ENCODE results near the gene LRRC4B.

The LRRC4B gene

DNA sequence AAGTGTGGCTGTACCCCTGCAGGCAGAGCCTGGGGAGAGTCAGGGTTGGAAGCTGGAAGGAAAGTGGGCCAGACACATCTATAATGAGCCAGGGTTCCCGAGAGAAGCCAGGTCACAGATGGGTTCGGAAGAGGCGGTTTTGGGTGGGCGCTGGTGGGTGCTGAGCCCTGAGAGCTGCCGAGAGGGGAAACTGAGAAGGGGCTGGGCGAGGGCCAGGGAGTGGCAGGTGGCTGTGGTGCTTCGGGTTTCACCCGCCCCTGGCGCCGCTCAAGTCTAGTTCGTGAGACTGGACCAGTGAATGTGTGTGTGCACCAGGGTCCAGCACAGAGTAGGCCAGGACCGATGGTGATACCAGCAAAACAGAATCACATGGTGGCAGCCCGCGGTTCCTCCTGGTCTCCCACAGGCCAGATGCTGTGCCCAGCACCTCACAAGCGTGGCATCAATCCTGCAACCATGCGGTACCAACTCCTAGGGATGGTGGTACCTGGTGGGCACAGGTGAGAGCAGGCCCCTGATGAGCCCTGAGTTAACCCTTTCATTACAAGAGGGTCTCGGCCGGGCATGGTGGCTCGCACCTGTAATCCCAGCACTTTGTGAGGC is 1.8 kb upstream of the LRRC4B start:
- FAIRE-seq: no peak

DNA sequence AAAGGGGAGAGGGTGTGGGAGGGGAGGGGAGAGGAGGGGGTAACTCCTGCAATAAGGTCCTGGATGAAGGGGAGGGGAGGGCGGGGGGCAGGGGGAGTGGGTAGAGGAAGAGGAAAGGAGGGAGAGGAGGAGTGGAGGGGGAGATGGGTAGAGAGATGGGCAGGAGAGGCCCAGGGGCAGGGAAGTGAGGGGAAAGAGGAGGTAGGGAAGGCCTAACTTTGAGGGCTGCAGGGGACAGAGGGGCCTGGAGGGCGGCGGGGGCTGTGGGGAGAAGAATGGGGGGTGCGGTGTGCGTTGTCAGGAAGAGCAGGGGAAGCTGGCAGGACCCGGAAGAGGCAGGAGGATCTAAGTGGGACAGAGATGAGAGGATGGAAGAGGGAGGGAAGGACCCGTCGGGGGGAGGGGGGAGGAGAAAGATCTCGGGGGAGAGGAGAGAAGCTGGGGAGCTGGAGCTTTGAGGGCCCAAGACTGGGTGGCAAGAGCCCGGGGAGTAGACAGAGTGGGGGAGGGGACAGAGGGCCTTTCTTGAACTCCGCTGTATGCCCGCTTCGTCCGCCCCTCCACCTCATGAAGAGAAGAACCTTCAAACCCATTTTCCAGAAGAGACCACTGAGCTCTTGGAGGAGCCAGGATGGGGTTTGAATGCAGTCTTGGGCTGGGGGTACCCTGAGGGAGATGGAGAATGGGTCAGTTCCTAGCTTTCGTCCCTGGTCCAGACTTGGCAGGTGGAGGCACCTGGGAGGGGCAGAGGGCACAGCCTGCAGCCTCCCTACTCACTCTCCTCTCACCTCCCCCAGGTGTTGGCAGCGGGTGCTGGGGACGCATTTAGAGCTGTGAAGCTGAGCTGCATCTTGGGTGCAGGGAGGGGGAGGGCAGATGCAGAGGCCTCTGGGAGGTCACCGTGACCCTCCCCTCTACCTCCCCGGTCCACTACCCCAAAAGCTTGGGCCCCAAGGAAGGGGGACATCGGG is 778 bp upstream of the LRRC4B start:
- FAIRE-seq: no peak

DNA sequence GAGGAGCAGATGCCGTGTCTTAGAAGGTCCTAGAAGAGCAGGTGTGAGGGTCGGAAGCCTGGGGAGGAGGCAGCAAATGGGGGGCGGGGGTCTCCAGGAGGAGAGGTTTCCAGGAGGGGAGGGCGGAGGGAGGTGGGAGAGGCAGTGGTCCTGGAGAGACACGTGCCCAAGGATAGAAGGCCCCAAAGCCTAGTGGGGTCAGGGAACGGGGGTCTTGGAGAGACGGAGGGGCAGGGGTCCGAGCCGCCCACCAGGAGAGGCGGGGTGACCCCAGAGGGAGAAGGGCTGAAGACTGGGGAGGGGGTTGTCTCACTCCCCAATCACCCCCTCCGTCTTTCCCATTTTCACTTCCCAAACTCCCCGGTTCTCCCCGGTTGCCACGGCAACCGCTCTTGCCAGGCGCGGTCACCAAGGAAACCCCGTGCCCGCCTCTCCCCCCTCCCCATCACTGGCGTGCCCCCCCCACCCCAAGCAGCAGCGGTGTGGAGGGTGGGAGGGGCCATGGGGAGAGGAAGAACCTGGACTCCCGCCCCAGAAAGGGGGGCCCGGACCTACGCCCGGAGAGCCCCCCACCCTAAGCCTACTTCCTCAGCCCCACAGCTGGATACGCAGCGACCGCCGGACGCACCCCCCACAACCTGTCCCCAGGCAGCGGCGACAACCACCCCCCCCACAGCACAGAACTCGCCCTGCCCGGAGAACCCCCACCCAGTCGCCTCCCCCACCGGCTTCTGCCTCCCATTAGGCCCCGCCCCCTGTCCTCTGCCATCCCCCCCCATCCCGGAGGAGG is 988 bp downstream of the LRRC4B start:
- FAIRE-seq: no peak

DNA sequence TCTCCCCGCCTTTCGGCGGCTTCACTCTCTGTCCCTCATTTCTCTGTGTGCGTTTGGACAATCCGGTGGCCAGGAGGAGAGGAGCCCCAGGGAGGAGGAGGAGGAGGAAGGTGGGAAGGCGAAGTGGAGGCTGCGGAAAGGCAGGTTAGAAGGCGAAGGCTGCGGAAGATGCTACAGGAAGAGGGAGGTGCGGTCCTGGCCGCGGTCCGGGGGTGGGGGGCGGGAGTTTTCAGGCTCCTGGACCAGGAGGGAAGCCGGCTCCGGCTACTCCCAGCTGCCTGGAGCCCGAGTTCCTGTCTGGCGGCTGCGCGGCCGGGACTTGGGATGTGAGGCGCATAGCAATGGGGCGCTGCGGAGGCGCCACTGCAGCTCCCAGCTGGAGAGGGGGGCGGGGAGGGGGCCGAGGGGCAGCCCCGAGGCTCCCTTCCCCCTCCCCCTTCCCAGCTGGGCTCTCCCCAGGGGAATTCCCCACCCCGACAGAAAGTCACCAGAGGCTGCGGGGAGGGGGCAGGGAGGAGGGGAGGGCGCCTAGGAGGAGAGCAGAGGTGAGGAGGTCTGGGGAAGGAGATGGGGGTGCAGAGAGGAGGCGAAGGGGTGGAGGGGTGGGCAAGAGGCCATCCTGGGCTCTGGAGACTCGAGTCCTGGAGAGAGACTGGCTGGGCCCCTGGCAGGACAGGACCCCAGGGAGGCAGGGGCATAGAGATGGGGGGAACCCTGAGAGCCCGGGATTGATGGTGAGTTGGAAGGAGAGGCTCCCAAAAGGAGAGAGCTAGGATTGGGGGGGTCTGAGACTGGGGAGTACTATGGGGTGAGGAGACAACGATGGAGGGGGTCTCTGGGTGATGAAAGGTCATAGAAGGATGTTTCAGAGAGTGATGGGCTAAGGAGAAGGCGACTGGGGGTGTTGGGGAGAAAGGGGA is 2.0 kb downstream of the LRRC4B start:
- FAIRE-seq: no peak

DNA sequence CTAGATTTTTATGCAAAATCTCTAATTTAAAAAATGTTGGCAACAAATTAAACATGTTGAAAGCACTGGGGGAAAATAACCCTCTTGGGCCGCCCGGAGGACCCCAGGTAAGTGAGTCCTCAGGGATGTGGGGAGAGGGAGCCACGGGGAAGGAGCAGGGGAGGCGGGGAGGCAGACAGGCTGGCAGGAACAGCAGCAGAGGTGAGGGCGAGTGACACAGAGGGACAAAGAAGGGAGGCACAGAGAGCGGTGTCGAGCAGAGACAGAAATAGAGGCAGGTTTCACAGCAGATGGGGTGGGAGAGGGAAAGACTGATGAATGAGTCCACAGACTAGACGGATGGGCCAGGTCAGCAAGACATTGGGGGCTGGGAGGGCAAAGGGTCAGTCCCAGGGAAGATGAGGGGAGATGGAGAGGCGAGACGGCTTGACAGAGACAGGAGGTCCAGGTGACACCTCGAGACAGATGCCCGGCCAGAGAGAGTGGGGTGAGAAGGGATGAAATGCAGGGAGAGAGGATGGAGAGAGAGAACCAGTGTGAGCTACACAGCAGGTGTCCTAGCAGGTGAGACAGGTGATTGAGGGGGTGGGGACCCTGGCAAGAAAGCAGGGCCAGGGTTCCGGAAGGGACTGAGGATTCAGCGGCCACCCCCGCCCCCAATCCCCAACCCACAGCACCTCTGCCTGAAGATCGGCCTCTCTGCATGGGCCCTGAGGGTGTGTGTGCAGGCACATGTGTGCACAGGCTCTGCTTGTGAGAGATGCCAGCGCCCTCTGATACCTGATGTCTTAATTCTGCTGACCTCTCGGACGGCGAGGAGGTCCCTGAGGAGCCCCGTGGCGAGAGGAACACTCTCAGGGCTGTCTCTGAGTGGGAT is 3.8 kb downstream of the LRRC4B start:
- no peak for FAIRE-seq

DNA sequence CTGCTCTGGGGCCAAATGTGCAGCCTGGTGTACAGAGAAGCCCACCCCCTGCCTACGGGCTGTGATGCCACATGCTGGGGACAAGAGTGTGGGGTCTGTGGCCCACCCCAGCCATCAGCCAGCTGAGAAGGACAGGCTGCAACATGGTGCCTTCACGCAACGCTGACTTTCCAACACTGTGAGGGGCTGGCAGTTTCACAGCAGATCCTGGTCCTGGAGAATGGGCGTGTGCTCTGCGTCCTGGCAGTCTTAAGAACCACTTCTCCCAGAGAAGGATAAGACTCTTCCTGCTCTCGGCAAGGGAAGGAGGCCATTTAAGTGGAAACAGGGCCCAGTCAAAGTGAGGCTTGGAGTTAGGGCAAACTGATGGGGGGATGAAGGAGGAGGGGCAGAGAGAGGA is 4.6 kb downstream of the LRRC4B start:
- FAIRE-seq: no peak

DNA sequence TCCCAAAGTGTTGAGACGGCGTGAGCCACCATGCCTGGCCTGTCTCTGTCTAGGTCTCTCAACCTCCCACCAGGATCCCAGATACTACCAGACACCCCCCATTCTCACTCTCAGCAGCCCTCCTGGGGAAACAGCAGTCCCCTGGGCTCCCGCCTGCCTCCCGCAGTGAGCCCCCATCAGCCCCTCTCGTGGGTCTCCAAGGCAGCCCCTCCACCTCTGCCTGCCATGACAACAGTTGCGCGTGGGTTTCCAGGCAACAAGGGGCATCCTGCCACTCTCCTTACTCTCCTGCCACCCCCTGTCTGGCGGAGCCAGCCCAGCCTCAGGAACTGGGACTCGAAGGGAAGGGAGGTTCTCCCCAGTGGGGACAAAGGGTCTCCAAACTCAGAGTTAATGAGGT is 5.2 kb downstream of the LRRC4B start:
- no peak for FAIRE-seq

DNA sequence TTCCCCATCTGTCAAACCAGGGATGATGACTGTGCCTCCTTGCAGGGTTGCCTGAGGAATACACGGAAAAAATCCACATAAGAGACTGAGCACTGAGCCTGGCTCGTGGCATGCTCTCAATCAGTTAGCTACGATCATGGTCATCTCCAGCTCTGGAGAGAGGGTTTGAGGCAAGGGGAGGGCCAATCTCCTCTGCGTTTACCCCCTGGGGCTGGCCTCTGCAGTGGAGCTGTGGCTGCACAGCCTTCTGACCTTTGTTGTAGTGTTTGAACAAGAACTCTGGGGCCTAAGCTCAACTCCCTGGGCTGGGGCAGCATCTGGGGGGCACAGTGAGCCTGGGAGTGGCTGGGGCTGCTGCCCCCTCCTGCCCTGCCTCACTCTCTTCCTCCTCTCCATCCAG is 5.9 kb downstream of the LRRC4B start:
- FAIRE-seq: no peak

DNA sequence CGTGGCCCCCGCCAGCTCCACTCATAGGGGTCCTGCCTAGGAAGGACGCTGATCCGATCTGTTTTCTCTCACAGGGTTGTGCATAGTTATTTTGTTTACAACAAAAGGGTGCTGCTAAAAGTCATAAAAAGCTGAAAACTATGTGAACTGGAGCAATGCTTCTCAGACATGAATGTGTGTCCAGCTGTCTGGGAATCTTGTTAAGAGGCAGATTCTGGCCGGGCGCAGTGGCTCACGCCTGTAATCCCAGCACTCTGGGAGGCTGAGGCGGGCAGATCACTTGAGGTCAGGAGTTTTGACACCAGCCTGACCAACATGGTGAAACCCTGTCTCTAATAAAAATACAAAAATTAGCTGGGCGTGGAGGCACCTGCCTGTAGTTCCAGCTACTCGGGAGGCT is 8.6 kb downstream of the LRRC4B start:
- no peak for FAIRE-seq

DNA sequence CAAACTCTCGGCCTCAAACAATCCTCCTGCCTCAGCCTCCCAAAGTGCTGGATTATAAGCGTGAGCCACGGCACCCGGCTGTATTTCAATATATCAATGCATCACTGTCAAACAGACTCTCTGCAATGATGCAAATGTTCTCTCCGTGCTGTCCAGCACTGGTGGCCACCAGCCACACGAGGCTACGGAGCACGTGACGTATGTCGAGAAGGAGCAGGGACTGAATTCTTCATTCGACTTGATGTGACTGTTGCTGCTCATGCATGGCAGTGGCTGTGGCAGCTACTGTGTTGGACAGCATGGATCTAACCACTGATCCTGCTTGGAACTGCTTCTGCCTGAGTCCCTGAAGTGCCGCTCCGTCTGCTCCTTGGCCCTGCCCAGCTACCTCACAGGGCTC is 9.8 kb downstream of the LRRC4B start:
- FAIRE-seq: no peak

DNA sequence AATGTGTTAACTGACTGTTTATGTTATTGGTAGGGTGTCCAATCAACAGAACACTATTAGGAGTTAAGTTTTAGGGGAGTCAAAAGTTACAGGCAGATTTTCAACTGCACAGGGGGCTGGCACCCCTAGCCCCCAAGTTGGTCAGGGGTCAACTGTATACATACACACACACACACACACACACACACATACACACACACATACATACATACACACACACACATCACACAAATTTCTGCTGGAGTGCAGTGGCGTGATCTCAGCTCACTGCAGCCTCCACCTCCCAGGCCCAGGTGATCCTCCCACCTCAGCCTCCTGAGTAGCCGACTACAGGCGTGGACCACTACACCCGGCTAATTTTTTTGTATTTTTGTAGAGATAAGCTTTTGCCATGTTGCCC is 10.2 kb downstream of the LRRC4B start:
- FAIRE-seq: no peak

DNA sequence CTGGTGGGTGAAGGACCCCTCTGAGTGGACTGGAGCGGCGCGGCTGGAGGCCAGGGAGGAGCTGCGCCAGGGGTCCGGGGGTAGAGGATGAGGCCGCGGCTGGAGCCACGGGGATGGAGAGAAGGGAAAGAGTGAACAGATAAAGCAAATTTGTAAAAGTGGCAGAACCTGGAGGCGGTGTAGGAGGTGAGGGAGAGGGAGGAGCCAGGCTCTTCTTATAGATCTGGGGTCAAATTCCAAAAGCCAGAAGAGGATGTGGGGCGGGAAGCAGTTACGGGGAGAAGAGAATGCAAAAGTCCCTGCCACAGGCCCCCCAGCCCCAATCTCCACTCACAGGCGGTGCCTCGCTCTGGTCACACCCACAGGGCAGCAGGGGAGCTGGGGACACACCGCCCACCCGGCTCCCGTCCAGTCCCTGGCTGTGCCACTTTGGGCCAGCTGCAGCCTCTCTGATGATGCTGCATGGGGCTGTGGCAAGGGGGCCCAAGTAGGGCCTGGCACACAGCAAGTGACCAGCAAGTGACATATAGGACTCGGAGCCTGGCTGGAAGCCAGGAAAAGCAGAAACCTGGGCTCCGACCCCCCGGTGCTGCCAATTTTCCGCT is 11.1 kb downstream of the LRRC4B start:
- FAIRE-seq: no peak

DNA sequence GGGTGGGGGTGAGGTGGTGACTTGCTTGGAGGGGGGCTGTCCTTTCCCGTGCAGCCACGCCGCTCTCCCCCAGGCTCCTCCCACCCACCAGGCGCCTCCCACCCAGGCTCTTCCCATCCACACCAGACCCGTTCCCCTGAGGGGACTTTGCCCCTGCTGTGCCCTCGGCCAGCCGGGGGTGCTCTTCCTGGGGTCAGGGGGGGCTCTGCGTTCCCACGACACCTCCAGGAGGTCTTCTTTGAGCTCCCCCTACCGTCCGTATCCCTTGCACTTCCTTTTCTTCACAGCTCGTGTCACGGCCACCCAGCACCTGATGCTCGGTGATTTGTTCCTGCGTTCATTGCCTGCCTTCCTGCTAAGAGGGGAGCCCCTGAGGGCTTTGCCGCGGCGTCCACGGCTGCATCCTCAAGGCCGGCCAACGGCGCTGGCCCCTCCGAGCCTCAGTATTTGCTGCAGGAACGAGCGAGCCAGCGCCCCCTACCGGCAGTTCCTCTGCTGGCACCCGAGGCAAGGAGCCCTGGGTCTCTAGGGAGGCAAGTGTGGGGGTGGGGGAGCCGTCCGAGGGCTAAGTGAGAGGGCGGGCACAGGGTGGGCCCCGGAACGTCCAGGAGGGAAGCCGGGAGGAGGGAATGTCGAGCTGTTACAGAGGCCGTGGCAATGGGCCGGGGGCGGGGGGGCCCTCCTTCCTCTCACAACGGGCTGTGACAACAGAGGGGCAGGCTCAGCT is 11.8 kb downstream of the LRRC4B start:
- no peak for FAIRE-seq

DNA sequence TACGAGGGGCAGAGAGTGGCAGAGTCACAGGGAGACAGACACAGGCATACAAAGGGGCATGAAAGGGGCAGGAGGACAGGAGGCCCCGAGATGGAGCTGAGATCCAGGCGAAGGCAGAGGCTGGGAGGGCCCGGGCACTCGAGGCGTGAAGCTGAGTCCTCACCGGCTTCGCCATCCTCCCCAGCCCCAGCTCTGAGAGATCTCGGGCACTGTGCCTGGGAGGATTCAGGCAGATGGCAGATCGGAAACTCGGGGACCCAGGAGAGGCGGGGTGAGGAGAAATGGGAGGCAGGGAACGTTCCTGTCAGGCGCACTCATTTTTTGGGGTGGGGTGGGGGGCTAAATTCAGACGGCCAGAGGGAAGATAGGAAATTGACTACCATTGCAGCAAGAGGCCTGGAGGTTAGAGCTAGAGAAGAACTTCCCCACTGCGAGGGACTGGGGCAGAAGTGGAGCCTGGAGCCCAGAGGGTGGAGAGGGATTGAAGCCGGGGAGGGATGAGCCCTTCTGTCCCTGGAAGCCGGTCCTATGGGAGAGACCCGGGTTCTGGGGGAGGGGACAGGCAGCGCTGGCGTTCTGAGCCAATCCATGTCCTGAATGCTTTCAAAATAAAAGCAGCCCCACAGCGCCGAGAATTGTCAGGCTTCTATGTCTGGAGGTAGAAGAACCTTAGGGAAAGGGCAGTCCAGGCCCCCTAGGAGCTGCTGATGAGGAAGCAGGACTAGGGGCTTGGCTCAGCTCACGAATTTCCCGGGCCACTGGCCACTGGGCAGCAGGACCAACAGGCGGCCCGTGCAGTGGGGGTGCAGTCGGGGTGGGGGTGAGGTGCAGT is 12.6 kb downstream of the LRRC4B start:
- FAIRE-seq: no peak

DNA sequence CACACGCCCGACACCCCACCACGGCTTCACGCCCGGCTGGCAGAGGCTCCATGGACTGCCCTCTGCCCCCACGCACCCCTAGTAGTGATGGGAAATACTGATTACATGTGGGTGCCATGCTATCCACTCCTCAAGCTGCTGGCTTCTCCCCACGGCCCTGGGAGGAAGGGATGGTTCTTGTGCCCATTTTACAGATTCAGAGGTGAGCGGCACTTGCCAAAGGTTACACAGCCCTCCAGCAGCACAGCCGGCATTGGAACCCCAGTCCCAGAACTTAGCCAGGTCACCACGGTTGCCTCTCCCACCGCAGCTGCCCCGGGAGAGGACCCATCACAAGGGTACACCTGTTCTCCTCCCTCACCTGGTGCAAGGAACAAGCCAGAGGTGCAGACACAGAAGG is 13.2 kb downstream of the LRRC4B start:
- no peak for FAIRE-seq

DNA sequence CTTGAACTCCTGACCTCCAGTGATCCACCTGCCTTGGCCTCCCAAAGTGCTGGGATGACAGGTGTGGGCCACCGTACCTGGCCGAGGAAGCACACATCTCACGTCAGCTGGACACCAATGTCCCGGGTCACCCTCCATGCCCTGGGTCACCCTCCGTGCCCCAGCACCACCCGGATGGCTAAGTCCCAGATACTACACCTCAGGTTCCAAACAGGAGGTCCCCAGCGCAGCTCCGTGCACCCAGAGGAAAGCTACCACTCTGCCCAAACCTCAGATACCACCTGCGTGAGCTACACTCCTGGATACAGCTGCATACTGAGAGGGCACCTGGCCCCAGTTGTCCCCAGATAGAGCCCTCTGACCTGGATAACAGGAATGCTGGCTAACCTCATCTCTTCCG is 14.0 kb downstream of the LRRC4B start:
- FAIRE-seq: no peak

DNA sequence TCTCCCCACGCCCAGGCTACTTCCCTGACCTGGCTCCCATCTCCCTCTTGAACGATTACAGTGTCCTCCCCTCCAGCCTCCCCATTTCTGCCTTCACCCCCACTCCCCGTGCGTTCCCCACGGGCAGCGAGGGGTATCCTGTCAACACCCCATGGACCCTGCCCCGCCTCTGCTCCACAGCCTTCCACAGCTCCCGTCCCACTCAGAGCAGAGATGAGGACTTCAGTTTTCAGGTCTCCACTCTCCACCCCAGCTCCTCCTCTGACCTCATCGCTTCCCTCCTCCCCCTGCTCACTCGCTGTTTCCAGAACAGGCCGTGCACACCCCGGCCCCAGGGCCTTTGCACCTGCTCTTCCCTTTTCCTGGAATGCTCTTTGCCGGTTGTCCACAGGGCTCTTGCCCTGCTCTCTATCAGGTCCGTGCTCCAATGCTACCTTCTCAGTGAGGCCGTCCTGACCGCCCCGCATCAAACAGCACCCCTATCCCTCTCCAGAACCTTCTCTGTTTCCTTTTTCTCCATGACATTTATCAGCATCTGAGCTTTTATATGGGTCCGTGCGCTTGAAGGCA is 15.0 kb downstream of the LRRC4B start:
- no peak for FAIRE-seq

DNA sequence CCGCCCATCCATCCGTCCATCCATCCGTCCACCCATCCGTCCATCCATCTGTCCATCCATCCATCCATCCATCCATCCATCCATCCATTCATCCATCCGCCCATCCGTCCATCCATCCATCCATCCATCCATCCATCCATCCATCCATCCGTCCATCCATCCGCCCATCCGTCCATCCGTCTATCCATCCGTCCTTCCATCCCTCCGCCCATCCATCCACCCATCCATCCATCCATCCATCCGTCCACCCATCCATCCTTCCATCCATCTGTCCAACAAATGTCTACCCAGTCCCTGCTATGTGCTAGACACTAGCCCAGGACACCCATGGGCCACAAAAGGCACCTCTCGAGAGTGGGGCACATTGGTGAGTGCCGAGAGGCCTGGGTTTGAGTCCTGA is 15.7 kb downstream of the LRRC4B start:
- no peak for FAIRE-seq

DNA sequence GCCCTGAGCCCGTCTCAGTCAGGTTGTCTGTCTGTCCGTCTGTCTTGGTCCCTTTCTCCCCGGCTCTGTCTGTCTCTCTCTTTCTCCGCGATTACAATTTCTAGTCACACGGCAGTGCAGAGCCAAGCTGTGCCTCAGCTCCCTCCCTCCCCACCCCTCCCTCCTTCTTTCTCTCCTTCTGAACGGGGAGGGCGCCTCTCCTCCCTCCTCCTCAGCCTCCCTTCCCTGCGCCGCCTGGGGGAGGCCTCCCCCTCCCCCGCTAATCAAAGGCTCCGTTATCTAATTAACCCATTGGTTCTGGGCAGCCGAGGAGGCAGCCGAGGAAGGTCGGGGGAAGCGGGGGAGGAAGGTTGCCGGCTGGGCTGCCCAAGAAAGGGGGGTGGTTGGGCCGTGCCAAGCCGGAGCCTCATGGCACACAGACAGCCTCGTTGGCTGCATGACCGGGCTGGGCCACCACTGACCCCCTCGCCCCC is 16.5 kb downstream of the LRRC4B start:
- no peak for FAIRE-seq
